ENCODE data around the gene HMHB1. TPM values are rescaled to one million over a fixed set of nuclear protein-coding genes. Genes with fewer than 3 reads are reported as not detected.

The HMHB1 gene
- total RNA-seq (not detected), polyA plus RNA-seq (not detected)

DNA sequence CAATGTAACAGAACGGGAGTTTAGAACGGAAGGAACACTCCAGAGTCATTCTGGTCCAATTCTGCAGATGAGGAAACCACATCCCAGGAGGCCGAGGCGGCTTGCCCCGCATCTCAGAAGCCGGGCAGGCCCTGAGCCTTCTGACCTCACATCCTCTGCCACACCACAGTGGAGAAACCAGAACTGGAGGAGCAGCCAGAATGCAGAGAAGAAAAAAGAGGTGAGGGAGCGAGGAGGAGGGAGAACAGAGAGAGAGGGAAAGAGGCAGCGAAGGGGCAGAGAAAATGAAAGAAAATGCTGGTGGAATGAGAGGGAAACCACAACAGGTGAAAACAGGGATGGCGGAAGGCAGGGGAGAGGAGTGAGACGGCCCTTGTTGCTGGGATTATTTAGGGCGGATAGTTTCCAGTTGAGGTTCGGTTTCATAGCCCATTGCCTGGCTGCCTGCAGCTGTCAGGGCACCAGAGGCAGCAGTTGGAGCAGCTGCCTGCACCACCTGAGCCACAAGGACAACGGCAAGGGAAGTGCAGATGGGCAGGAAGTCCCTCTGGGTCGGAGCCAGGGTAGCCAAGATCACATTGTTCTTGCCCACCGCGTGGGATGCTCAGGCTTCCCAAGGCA is at the start of gene HMHB1:
Gene HMHB1 (plus strand): TSS at position 77 of the 621 bp plus-strand sequence.
- Histone ChIP-seq H3K27ac (no peak within 1 kb of the TSS), H3K36me3 (no peaks in the 10 kb centered on the region), H3K27me3 (no peaks in the 10 kb centered on the region), H3K9me3 (no peaks in the 10 kb centered on the region), H3K4me3 (no peak within 1 kb of the TSS), H3K4me1 (no peaks in the 10 kb centered on the region)
- intact Hi-C loops (cut with DNase I): no loop called here
- FAIRE-seq (no peak), ATAC-seq (no peak), DNase-seq (peak in 1 of 6 donors; percentile 21)
- WGBS, 2 donors: 70 to 75% methylated on average over 16 of the region's 16 CpGs
- TF ChIP-seq, protein P1, sequence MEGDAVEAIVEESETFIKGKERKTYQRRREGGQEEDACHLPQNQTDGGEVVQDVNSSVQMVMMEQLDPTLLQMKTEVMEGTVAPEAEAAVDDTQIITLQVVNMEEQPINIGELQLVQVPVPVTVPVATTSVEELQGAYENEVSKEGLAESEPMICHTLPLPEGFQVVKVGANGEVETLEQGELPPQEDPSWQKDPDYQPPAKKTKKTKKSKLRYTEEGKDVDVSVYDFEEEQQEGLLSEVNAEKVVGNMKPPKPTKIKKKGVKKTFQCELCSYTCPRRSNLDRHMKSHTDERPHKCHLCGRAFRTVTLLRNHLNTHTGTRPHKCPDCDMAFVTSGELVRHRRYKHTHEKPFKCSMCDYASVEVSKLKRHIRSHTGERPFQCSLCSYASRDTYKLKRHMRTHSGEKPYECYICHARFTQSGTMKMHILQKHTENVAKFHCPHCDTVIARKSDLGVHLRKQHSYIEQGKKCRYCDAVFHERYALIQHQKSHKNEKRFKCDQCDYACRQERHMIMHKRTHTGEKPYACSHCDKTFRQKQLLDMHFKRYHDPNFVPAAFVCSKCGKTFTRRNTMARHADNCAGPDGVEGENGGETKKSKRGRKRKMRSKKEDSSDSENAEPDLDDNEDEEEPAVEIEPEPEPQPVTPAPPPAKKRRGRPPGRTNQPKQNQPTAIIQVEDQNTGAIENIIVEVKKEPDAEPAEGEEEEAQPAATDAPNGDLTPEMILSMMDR (IDR thresholded peaks at IDR 0.05): no peak

DNA sequence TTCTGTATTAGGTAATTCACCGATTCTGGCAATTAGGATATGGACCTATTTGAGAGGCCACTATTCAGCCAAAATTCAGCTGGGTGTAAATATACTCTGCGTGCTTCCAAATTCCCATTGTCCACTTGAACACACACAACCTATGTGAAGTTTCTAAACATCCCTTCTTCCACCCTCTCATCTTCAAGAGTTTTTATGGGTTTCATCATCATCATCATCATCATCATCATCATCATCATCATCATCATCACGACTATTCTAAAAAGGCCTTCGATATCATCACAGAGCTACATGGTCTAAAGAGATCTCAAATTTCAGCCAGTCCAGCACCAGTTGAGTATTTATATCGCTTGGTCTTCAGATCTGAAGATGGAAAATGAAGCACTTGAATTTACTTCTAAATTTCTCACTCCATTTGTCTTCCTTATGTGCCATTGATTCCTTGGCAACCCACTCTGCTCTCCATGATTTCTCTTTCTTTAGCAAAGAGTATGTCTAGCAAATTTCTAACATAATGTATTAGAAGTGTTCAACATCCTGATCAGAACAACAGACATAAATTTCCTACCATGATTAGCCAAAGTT is 49.2 kb upstream of the HMHB1 start:
- no peak for FAIRE-seq
- no peaks in the 10 kb centered on the region for H3K9me3 ChIP-seq
- no peaks in the 10 kb centered on the region for H3K36me3 ChIP-seq
- no peak for ATAC-seq
- 82 to 90% methylated on average over 5 of the region's 5 CpGs for WGBS, 2 donors
- no peak overlapping the region for H3K27ac ChIP-seq
- no peaks in the 10 kb centered on the region for H3K4me1 ChIP-seq
- no peak overlapping the region for H3K4me3 ChIP-seq
- DNase-seq: no peak
- TF ChIP-seq, protein P1 (IDR thresholded peaks at IDR 0.05): no peak
- intact Hi-C loops (cut with DNase I): no loop called here
- no peaks in the 10 kb centered on the region for H3K27me3 ChIP-seq

DNA sequence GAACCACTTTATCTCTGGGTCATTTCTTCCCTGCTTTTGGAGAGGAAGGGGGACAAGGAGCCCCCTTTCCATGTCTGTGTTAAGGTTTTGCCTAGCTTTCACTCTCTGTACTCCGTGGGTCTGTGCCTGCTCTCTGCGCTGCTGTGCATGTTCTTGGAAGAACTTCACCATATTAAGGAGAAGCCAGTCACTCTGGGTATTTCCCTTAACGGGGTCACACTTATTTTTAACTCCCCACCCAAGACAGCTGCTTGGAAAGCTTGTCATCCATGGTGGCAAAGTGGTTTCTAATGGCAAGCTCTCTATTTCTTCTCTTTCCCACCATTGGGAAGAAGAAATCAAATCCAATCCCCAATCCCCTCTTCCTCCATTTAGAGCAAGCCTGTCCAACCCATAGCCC is 44.8 kb upstream of the HMHB1 start:
- Histone ChIP-seq H3K27me3 (no peaks in the 10 kb centered on the region), H3K4me1 (no peaks in the 10 kb centered on the region), H3K9me3 (no peaks in the 10 kb centered on the region), H3K36me3 (no peaks in the 10 kb centered on the region), H3K4me3 (no peak overlapping the region), H3K27ac (no peak overlapping the region)
- TF ChIP-seq, protein P1 (IDR thresholded peaks at IDR 0.05): no peak
- FAIRE-seq (no peak), ATAC-seq (no peak), DNase-seq (no peak)
- intact Hi-C loops (cut with DNase I): no loop called here
- 82 to 85% methylated on average over 3 of the region's 3 CpGs for WGBS, 2 donors

DNA sequence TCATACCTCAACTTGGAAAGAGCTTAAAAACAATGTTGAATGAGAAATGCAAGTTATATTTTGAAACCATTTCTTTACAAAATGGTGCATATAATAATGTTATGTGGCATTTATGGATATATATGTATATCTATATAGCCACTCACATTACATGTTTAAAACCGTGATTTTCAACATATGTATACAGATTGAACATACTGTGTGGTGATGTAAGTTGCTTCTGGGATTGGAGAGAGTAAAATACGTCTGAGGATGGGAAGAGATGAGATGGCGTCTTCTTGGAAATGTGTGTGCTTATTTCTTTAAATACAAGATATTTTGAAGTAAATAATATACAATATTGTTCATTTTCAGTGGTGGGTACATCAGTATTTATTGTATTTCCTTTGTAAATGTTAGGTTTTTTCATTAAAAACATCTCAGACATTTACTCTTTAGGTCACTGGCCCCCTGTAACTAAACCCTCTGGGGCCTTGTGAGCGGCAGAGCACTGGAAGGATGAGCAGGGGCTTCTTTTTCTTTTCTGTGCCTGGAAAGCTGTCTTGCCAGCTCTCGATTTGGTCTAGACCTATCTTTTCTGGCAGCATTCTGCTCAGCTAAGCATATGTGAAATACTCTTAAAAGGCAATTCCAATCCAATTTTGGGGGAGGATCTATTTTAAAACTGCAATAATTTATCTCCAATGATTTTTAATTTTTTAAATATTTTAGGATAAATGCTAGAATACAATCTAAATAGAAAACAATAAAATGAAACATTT is 42.8 kb upstream of the HMHB1 start:
- DNase-seq (no peak), FAIRE-seq (no peak), ATAC-seq (no peak)
- no peak overlapping the region for H3K27ac ChIP-seq
- 72 to 78% methylated on average over 5 of the region's 5 CpGs for WGBS, 2 donors
- no peaks in the 10 kb centered on the region for H3K9me3 ChIP-seq
- TF ChIP-seq, protein P1 (IDR thresholded peaks at IDR 0.05): no peak
- no peaks in the 10 kb centered on the region for H3K27me3 ChIP-seq
- H3K4me1 ChIP-seq: no peaks in the 10 kb centered on the region
- H3K36me3 ChIP-seq: no peaks in the 10 kb centered on the region
- intact Hi-C loops (cut with DNase I): no loop called here
- no peak overlapping the region for H3K4me3 ChIP-seq

DNA sequence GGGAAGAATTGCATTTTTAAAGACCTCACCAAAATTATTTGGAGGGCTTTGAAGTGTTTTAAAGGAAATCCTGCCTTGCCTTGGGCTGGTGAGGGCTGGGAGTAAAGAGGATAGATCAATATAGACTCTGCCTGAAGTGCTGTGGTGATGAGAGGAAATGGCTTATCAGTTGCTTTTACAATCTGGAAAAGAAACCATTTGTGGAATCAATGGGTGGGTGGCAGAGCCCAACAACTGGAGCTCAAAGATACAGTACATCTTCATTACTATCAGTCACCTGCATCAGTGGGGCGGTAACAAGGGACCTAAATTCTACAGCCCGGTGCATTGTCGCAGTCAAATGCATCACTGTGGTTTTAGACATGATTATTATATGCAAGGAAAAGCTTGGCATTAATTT is 41.5 kb upstream of the HMHB1 start:
- Histone ChIP-seq H3K36me3 (no peaks in the 10 kb centered on the region), H3K4me3 (no peak overlapping the region), H3K27ac (no peak overlapping the region), H3K9me3 (no peaks in the 10 kb centered on the region), H3K27me3 (no peaks in the 10 kb centered on the region), H3K4me1 (no peaks in the 10 kb centered on the region)
- DNase-seq: no peak
- no peak for ATAC-seq
- intact Hi-C loops (cut with DNase I): no loop called here
- FAIRE-seq: no peak
- TF ChIP-seq, protein P1 (IDR thresholded peaks at IDR 0.05): no peak
- 93 to 94% methylated on average over 3 of the region's 3 CpGs for WGBS, 2 donors

Measured in pancreas (tissue), 10 donors.